Activated effector memory CD4-positive, alpha-beta T cell treated with Interleukin-2 at 50 U/mL for 16 hours (primary cell): ENCODE measurements around the gene PLXDC2.

ENCODE experiments used
- DNase-seq: peaks from one replicate; pipeline ENCODE4 v3.0.0-alpha.2; 2020

Gene PLXDC2

DNA sequence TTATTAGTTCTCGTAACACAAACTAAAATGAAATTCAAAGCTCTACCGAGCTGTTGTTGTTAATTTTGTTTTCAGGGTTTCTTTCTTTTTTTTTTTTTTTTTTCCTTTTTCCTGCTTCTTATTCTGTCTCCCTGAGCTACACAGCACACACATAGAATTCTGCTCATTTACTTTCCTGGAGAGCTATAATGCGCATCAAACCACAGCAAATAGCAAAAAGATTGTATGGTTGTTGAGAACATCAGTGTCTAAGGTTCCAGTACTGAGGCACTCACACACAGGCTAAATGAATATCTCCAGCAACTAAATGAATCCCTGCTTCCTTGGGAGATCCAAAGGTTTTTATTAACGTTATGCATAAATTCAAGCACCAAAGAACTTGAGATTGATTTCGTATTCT lies 418.3 kb downstream of the PLXDC2 start:
- DNase-seq, result no peak

DNA sequence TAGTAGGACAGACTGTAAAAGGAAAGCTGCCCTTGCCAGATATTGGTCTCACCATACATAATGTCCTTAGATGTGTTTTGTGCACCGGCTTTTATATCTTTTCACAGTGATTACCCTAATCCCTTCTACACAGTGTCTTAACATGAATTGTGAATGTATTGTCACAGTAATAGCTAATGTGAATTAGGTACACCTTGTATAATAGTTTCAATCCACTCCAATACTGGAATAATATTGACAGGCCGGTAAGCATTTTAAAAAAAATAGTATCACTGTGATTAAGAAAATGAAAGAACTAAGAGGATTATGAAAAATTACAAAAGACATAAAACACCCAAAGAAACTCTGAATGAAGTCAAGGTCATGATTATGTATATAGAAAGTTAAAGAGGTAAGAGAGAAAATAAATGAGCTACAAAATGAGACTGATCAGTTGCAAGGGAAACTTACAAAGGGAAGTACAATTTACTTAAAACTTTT lies 420.9 kb downstream of the PLXDC2 start:
- DNase-seq, result no peak

DNA sequence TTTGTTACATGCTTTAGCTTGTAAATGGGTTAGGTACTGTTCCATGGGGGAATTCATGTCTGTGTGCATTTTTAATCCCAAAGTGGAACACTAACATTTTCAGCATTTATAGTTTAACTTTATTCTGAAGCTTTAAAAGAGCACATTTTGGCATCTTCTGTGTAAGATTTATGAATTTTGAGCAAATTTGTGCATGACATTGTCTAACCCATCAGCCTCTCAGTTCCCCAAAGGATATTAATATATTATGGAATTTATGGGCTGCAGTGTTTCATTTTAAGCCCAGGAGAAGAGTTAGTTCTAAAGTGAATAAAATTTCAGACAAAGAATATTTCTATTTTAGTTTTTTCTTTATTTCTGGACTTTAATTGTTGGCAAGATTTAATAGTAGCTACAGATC lies 421.4 kb downstream of the PLXDC2 start:
- no peak for DNase-seq

DNA sequence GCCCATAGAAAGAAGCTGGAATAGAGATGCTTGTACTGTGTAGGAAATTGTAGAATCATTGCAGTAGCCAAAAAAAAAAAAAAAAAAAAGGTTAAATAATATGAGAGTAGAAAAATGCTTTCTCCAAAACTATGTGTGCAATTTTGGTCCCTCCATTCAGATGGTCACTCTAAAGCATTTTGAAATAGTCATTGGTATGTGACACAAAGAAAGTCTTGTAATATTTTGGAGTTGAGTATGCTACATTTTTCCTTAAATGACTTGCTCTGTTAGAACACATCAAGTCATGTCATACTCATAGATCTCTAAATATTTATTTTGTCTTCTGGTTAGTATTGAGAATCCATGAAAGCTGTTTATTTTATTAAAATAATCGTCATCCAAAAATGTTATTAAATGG lies 424.4 kb downstream of the PLXDC2 start:
- no peak for DNase-seq

DNA sequence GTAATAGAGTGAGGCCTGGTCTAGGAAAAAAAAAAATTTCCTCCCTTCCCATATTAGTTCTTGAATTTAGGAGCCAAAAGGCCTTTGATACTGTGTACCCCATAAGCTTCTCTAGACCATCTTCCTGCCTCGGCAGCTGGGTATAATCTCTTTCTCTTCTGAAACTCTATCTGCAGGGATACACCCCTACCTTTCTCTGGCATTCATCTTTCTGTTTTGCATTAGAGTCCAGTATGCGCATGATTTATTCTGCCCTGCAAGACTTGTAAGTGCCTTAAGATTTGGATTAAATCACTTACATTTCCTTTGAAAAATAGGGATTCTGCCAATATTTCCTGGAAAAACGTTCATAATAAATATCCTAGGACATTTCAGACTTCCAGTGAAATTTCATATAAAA lies 431.2 kb downstream of the PLXDC2 start:
- no peak for DNase-seq

DNA sequence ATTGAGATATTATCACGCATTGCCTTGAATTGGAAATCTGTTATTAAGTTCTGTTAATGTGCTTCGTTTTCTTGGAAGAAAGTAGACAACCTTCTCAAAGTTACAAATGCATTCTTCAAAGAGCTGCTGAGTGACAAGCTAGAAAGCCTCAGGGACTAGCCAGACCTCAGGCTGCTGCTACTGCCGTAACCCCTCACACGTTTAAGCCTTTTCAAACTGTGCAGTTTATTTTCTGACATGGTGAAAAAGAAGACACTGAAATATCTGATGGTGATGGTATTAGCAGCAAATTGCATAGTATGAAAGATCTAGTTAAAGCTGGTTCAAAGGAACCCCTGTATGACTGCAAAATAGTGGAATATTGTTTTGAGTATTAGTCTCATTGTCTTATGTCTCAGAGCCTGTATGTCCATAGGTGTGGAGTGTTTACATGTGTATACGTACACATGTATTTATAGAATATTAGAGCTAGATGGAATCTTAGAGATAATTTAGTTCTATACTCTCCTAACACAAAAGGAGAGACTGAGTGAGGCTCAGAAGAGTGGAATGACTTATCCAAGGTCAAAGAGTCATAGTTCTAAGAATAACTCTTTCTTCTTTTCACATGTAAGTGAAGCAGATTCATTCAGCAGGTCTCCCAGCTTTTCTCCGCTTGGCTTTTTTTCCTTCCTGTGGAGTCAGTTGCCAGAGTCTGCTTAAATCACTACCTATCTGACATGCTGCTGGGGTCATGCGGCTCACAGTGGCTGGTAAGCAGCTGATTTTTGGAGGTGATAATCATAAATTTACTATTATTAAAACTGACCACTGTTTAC lies 431.9 kb downstream of the PLXDC2 start:
- no peak for DNase-seq

DNA sequence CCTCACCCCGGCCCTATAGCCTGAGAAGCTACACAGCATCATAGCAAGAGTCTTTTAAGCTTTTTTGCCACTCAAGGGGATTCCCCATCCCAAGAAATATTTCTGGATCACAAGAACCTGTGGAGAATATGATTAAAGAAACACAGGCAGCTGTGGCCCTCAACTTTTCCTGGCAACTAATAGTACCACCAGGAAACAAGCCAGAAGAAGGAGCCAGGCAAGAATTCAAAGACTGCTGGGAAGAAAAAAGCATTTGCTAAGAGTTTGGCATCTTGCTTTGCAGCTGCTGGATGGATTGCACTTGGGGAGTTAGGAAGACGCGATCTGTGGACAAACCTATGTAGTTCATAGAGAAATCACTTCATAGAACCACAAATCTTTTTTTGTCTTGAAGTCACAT lies 437.8 kb downstream of the PLXDC2 start:
- DNase-seq, result no peak

DNA sequence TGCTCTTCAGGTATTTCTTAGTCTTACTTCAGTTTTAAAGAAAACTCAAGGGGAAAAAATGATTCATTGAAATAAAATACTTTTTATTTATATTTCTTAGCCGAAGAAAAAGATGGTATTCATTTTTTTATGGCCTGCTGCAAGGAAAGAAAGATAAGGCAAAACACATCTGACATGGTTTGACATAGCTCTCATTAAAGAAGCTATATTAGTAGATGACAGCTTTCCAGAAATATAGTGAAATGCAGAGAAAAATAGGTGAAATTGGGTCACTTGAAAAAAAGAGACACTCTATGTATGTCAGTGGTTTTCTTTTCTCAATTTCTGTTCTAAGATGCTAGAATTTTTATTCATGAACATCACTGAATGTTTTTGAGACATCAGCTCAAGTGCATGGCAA lies 438.3 kb downstream of the PLXDC2 start:
- DNase-seq, result no peak

DNA sequence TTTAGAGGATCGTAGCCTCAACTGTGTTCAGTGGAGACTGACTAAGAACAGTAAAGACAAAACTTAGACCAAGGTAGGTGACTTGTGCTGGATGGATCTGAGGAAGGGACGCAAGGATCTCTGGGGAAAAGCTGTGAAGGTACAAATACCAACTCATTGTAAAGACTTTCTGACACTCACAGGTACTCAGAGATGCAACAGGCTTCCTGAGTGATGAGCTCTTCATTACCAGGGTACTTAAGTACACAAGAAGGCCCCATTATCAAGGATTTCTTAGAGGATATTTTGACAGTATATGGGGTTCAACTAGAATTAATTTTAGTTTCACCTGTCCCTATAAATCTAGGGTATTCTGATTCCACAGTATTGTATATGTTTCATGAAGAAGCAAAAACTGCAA lies 440.7 kb downstream of the PLXDC2 start:
- DNase-seq, result no peak

DNA sequence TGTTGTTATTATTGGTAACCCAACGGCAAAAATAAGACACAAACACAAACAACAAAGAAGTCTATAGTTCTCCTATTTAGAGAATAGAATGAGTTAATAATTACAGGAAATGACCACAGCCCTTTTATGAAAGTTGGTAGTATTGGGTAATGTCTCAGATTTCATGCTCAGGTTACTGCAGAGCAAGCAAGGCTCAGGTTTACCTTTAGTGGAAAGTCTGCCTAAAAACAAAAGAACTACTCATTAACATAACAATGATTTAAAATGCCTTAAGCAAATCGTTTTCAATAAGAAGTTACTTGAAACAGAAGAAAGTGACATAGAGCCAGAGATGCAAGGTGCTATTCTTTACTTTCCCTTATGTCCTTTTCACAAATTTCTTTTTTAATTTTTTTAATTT lies 441.2 kb downstream of the PLXDC2 start:
- no peak for DNase-seq

DNA sequence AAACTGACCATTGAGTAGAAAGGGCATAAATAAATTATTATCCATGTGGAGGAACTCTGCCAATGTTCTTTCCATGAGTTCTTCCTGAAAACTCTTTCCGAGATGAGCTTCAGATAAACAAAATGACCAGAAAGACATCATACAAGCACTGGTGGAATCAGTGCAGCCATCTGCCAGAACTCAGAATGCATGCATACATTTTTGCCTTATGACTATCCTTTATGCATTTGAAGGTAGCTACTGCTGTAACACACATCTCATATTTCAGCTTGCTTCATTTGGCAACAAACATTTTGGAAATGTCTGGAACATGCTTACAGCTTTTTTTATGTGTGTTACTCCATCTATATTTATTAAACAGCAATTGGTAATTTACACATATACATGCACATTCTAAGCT lies 448.9 kb downstream of the PLXDC2 start:
- DNase-seq, result no peak

DNA sequence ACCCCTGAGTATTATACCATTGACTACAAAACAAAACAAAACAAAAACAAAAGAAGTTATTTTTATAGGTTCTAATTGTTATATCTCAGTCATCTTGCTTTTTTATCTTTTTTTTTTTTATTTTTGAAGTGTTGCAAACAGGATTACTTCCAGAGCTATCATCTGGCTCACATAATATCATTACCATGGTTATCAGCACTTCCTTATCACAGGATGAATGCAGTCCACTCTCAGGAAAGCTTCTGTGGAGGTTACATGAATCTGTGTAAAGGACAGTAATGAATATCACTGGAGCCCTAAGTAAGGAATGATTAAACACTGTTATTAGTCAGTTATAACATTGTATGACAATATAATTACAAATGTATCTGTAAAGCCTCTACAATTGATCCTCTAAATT lies 451.5 kb downstream of the PLXDC2 start:
- no peak for DNase-seq

DNA sequence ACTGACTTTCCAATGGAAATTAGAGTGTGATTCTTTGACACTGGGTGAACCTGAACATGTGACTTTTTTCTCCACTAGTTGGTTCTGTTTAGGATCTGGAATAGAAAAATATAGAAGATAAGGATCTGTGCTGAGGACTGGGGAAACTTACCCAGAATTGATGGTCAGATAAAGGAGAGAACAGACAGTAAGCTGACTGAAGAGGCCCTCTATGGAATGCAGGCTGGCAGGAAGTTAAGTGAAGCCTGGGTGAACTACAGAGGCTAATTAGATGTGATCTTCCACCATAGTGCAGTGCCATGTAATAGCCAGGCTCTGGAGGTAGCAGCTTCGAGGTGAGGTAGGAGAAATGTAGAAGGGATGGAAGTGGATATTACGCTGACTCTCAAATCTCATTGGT lies 455.3 kb downstream of the PLXDC2 start:
- no peak for DNase-seq

DNA sequence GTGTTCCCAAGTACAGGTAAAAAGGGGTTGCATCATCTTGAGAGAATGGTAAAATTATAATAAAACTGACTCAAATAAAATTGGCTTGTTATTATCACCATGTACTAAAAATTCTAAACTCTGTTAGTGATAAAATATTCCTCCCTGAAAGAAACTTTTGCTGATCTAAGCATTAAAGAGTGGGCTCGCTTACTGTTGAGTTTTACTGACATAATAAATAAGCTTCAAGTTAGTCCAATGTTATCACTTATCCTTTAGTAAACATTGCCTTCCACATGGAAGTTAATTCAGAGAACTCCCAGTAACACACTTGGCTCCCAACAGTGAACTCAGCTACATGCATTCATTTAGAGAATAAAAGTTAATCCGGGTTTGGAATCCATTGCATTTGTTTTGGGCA lies 456.4 kb downstream of the PLXDC2 start:
- no peak for DNase-seq

DNA sequence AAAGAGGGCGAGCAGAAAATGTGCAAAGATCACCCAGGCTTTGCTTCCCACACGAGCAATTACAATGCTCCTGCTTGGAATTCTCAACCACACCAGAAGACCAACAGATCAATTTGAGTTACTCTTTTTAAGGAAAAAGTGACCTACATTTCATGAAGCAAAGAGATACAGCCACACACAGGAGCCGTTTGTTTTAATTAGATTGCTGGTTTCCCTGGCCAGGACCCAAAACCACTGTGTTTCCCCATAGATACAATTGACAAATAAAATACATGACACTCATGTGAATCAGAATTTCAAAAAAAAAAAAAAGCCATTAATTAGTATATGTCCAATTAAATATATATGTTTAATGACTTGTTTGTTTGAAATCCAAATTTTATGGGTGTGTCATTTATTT lies 458.3 kb downstream of the PLXDC2 start:
- DNase-seq, result no peak

DNA sequence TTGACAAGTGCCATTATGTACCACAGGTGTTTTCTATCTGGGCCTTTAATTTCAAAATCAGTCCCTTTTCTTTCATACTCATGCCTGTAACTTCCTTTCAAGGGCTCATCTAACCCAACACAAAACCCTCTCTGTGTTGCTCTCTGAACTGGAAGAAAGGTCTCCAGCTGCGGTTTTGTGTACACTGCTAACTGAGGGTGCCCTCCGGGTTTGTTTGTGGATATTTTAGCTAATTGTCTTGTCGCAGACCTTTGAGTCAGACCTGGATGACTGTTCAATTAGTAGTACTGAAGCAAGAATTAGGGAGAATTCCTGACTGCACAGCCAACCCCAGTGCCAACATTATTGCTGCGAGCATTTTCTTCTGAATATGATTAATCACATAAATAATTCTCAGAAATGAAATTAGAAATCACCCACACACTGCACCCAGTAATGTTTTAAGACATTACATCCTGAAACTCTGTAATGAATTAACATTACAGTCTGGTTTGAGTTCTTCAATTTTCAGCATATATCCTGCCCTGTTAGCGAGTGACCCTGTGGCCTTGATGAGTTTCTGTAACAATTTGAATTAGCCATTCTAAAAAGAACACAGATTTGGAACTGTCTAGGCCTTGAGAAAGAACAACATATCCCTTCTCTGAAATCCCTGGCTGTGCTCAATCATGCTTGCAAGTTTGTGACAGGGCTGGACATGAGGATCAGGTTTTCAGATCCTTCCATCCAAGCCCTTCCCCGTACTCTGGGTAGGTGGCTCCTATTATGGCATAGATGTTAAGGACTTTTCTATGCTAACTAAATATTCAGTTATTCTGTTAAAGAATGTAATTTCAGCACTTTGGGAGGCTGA lies 460.1 kb downstream of the PLXDC2 start:
- no peak for DNase-seq

DNA sequence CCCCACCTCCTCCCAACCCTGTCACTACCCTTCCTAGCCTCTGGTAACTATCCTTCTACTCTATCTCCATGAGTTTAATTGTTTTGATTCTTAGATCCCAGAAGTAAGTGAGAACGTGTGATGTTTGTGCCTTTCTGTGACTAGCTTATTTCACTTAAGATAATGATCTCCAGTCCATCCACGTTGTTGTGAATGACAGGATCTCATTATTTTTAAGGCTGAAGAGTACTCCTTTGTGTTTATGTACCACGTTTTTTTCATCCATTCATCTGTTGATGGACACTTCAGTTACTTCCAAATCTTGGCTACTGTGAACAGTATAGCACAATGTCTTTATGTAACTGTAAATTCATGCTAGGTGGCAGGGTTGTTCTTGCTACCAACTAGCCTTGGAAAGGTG lies 461.6 kb downstream of the PLXDC2 start:
- DNase-seq, result no peak

DNA sequence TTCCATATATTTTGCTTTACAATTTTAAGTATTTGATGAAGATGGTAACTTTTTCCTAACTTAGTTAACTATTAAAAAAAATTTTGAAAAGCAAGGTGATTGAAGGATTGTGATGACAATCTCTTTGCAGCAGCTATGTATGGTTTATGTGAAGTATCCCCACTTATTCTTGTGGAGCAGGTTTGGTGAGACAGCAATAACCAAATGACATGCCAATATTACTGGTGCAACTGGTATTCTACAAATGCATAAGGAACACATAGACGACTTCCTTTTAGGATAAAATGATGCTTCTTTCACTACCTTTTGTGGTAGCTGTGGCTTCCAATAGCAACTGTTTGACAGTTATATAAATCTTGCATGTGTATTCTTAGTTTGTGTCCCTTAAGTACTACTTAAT lies 465.3 kb downstream of the PLXDC2 start:
- no peak for DNase-seq

DNA sequence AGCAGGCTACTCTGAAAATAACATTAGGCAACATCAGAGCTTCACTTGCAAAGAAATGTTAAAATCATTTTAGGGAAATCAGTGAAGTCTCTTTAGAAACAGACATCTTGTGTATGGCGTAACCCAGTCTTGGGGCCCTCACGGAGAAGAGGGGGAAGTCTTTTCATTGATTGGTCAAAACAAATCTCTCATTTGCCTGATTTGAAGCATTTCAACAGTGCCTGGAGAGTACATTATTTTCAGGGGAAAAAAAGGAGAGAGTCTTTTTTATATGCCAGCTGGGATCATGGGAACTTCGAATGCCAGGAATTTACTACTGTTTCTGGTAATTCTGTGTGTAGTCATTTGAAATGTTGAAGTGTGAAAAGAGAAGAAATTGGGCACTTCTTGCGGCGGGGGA lies 471.4 kb downstream of the PLXDC2 start:
- DNase-seq, result no peak

DNA sequence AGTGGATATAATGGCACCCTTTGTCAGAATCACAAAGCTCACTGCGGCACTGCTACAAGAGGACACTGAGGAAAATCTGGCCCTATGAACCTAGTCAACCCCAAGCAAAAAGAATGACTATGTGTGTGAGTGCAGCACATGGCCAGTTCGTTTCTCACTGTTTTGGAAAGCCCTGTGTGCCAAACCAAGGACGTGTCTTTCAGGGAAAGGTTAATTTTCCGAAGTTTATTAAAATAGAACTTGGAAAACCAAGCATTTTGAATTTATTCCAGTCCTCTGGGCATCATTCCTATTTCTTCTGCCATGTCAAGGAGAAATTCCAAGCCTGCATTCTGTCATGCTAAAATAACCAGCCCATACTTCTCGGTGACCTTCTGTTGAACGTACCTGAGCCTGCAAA lies 471.8 kb downstream of the PLXDC2 start:
- no peak for DNase-seq

DNA sequence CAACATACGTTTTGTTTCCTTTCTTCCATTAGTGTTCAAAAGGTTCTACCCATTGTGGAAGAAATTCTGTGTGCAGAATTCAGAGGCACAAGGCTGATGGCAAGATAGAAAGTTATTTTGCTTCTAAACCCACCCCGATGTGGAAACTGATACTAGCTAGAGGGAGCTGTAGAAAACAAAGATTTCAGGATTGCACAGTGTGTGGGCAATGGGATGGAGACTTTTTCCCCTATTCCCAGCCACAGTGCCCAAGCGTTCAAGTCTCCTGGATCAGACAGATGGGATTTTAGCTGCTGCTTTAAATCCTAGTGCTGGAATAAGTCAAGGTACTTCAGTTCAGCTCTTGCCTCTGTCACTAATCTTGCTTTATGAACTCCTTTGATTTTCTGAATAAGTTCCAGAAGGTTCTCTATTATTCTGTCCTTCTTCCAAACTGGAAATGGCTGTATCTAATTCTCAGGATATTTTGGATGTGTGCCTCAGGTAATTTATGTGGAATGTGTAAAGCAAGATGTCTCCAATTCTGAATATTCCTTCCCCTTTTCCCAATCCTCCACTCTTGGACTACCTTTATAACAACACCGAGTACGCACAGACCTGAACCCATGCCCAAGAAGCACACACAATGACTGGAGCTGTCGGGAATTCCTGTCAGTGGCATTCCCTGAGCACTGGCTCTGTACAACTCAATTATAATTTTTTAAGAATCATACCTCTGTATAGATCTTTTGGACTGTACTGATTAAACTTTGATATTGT lies 473.0 kb downstream of the PLXDC2 start:
- no peak for DNase-seq

DNA sequence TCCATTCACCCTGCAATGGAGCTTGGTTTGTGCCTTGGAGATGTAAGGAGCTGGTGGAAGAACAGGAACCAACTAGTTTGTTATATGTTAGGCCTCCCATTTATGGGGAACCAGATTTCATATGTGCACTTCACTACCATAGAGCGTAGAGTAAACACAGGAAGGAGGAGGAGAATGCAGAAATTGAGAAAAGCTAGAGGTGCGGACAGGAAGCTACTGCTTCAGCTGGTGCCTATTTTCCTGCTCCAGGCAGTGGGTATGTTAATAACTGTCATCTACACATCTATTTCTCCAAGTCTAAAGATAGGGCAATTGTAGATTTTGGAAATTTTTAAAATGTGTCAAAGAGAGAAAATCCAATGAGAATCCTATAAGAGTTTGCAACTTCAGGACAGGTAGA lies 482.2 kb downstream of the PLXDC2 start:
- no peak for DNase-seq

DNA sequence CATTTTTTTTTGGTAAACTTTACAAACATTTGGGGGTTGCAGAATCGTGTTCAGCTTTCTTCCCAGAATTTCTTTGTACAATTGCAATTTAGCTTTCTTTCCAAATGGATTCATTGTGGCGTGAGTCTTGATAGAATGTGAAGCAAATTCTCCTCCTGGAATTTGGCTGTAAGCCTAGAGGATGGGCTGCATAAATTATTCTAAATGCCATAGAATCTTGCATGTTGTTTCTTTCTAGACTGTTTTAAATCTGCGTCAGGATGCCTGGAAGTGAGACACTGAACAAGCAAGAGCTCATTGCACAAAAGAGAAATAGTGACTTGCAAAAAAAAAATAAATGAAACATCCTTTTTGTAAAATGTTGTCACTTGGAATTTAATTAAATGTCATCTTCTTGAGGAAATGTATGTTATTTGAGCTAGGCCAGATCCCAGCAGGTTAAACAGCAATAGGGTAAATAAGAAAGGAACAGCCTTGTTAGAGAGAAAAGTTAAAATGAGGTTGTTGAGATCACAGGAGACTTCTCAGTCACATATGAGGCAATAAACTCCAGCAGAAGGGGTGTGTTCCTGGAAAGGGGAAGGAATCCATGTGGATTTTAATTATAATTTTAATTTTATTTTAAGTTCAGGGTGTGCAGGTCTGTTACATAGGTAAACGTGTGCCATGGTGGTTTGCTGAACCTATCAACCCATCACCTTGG lies 483.0 kb downstream of the PLXDC2 start:
- no peak for DNase-seq
